ENCODE measurements around the gene CAB39L. TPM values are rescaled to one million over a fixed set of nuclear protein-coding genes. Genes with fewer than 3 reads are reported as not detected.

CAB39L gene
- total and polyA plus RNA-seq, 2 of the 13 experiments (the other 11 are each of a cell fraction or from before 2014, with no cell fraction given) = 3.1 to 6.1 TPM

DNA sequence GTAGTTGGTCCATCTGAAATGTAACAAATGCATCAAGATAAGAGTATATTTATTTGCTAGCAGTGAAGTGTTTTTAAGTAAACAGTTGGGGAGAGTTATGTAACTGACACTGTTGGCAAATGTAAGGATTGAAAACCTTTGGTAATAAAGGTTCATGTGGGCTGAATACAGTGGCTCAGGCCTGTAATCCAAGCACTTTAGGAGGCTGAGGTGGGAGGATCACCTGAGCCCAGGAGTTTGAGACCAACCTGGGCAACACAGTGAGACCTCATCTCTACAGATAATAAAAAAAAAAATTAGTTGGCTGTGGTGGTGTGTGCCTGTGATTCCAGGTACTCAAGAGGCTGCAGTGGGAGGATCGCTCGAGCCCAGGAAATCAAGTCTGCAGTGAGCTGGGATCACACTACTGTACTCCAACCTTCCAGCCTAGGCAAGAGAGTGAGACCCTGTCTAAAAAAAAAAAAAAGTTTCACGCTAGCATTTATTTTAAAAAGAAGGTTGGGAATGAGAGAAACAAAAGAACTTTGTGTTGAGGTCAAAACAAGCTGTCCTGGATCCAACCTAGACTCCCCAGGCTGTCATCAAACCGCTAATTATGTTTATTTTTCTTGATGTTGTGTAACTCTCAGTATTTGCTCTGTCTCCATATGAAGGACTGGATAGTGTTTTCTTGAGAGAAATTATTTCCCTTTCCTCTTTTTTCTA is 20.9 kb upstream of the CAB39L start (continued):
- TF ChIP-seq, protein P1, sequence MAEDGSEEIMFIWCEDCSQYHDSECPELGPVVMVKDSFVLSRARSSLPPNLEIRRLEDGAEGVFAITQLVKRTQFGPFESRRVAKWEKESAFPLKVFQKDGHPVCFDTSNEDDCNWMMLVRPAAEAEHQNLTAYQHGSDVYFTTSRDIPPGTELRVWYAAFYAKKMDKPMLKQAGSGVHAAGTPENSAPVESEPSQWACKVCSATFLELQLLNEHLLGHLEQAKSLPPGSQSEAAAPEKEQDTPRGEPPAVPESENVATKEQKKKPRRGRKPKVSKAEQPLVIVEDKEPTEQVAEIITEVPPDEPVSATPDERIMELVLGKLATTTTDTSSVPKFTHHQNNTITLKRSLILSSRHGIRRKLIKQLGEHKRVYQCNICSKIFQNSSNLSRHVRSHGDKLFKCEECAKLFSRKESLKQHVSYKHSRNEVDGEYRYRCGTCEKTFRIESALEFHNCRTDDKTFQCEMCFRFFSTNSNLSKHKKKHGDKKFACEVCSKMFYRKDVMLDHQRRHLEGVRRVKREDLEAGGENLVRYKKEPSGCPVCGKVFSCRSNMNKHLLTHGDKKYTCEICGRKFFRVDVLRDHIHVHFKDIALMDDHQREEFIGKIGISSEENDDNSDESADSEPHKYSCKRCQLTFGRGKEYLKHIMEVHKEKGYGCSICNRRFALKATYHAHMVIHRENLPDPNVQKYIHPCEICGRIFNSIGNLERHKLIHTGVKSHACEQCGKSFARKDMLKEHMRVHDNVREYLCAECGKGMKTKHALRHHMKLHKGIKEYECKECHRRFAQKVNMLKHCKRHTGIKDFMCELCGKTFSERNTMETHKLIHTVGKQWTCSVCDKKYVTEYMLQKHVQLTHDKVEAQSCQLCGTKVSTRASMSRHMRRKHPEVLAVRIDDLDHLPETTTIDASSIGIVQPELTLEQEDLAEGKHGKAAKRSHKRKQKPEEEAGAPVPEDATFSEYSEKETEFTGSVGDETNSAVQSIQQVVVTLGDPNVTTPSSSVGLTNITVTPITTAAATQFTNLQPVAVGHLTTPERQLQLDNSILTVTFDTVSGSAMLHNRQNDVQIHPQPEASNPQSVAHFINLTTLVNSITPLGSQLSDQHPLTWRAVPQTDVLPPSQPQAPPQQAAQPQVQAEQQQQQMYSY (CRISPR knock-in tag; IDR thresholded peaks at IDR 0.05) = no peak
- TF ChIP-seq, protein P2, sequence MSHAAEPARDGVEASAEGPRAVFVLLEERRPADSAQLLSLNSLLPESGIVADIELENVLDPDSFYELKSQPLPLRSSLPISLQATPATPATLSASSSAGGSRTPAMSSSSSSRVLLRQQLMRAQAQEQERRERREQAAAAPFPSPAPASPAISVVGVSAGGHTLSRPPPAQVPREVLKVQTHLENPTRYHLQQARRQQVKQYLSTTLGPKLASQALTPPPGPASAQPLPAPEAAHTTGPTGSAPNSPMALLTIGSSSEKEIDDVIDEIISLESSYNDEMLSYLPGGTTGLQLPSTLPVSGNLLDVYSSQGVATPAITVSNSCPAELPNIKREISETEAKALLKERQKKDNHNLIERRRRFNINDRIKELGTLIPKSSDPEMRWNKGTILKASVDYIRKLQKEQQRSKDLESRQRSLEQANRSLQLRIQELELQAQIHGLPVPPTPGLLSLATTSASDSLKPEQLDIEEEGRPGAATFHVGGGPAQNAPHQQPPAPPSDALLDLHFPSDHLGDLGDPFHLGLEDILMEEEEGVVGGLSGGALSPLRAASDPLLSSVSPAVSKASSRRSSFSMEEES (CRISPR knock-in tag; IDR thresholded peaks at IDR 0.05) = peak; percentile 21; the same call in 1 of the 2 replicates
- TF ChIP-seq REST (IDR thresholded peaks at IDR 0.05; ENCODE audit: borderline replicate concordance in 1 of 2, low read depth in 1 of 2, low read length in 2 of 2) (no peak), ZNF235 (CRISPR knock-in tag; IDR thresholded peaks at IDR 0.05; ENCODE audit: borderline replicate concordance) (no peak), ZNF142 (CRISPR knock-in tag; IDR thresholded peaks at IDR 0.05) (no peak), CEBPZ (IDR thresholded peaks at IDR 0.05; ENCODE audit: low read length) (no peak), CEBPG (CRISPR knock-in tag; IDR thresholded peaks at IDR 0.05) (peak; percentile 87), ISL2 (CRISPR knock-in tag; IDR thresholded peaks at IDR 0.05) (peak; percentile 88), SRSF9 (IDR thresholded peaks at IDR 0.05; ENCODE audit: borderline replicate concordance, insufficient read depth, low read depth, low read length, poor library complexity, severe bottlenecking) (no peak)

Measured in HepG2 (cell line).